GM12874 (cell line): Measurements from ENCODE around the gene FAM200B.

Experiments
- CTCF ChIP-seq: IDR thresholded peaks from 2 replicates; pipeline ENCODE4 v1.5.1; 2011; ENCODE audit warnings: low read depth, mild to moderate bottlenecking, control low read depth, low read length, moderate library complexity; ENCODE audit not compliant: insufficient read depth

Gene FAM200B

GRCh38 chr4:15681372-15682241 lies at the start of gene FAM200B:
FAM200B (plus strand) TSS chr4:15681827; CDS start chr4:15686978, 5,151 bp downstream.
- TF ChIP-seq CTCF: no peak

- TF ChIP-seq CTCF: no peak
Observed at GRCh38 chr4:15636818-15637217, 44.8 kb upstream of the FAM200B start.

- TF ChIP-seq CTCF: no peak
Observed at GRCh38 chr4:15638418-15638817, 43.2 kb upstream of the FAM200B start.

- no peak for TF ChIP-seq CTCF
Observed at GRCh38 chr4:15648600-15648999, 33.0 kb upstream of the FAM200B start.

- peak; percentile 68 for TF ChIP-seq CTCF
Observed at GRCh38 chr4:15649914-15650545, 31.6 kb upstream of the FAM200B start.

GRCh38 chr4:15651676-15652075 lies 30.0 kb upstream of the FAM200B start:
- TF ChIP-seq CTCF: no peak

GRCh38 chr4:15652191-15652590 lies 29.4 kb upstream of the FAM200B start:
- no peak for TF ChIP-seq CTCF
